GM23338 (cell line): ENCODE measurements around the gene VPS16. TPM values are rescaled to one million over a fixed set of nuclear protein-coding genes. Genes with fewer than 3 reads are reported as not detected.

Experiments
- ATAC-seq: fragments of 200-7000 bp; cut with Tn5 transposase; 3 replicates; pipeline ENCODE4 v1.9.1; 2020
- DNase-seq: peaks from one replicate; pipeline ENCODE4 v3.0.0-alpha.2; 2015; ENCODE audit warnings: low spot score
- H2AFZ ChIP-seq: fragments of 200-600 bp; sonication (generic); 2 replicates; pipeline ENCODE4 v1.8.0; 2016; ENCODE audit warnings: antibody characterized with exemption, mild to moderate bottlenecking, moderate library complexity
- H3F3A ChIP-seq: fragments of 200-600 bp; sonication (generic); replicated peaks from 2 replicates; pipeline ENCODE4 v1.8.0; 2017; ENCODE audit warnings: antibody characterized with exemption, mixed run types, low read depth
- H3K27ac ChIP-seq: fragments of 200-600 bp; sonication (generic); 2 replicates; pipeline ENCODE4 v1.6.1; 2016; ENCODE audit warnings: low read depth
- H3K27me3 ChIP-seq: fragments of 200-600 bp; sonication (generic); 2 replicates; pipeline ENCODE4 v1.8.0; 2016; ENCODE audit warnings: mild to moderate bottlenecking, mixed run types, moderate library complexity; ENCODE audit not compliant: insufficient read depth
- H3K36me3 ChIP-seq: fragments of 200-600 bp; sonication (generic); 2 replicates; pipeline ENCODE4 v1.8.0; 2016; ENCODE audit warnings: mild to moderate bottlenecking; ENCODE audit not compliant: insufficient read depth
- H3K4me1 ChIP-seq: fragments of 200-600 bp; sonication (generic); 2 replicates; pipeline ENCODE4 v1.8.0; 2016; ENCODE audit warnings: mild to moderate bottlenecking, moderate library complexity; ENCODE audit not compliant: insufficient read depth
- H3K4me2 ChIP-seq: fragments of 200-600 bp; sonication (generic); 2 replicates; pipeline ENCODE4 v1.7.1; 2017; ENCODE audit warnings: mixed run types
- H3K4me3 ChIP-seq: fragments of 200-600 bp; sonication (generic); 2 replicates; pipeline ENCODE4 v1.6.1; 2016; ENCODE audit warnings: mixed run types
- H3K79me2 ChIP-seq: fragments of 200-600 bp; sonication (generic); replicated peaks from 2 replicates; pipeline ENCODE4 v1.8.0; 2017; ENCODE audit warnings: mild to moderate bottlenecking; ENCODE audit not compliant: insufficient read depth
- H3K9me2 ChIP-seq: fragments of 200-600 bp; sonication (generic); 2 replicates; pipeline ENCODE4 v1.8.0; 2017; ENCODE audit not compliant: insufficient read depth
- H4K20me1 ChIP-seq: fragments of 200-600 bp; sonication (generic); replicated peaks from 2 replicates; pipeline ENCODE4 v1.8.0; 2017; ENCODE audit warnings: mild to moderate bottlenecking; ENCODE audit not compliant: insufficient read depth
- H3K27ac Mint-ChIP-seq: 2 replicates; pipeline ENCODE4 v1.8.0; 2020; ENCODE audit warnings: inconsistent platforms, mild to moderate bottlenecking, moderate library complexity, mixed read lengths
- H3K27me3 Mint-ChIP-seq: 3 replicates; pipeline ENCODE4 v1.8.0; 2022; ENCODE audit warnings: low read depth, mild to moderate bottlenecking, moderate library complexity, mixed read lengths, inconsistent platforms; ENCODE audit not compliant: insufficient read depth, poor library complexity
- H3K36me3 Mint-ChIP-seq: 3 replicates; pipeline ENCODE4 v1.8.0; 2021; ENCODE audit warnings: low read depth, mild to moderate bottlenecking, inconsistent platforms, moderate library complexity, mixed read lengths
- H3K4me1 Mint-ChIP-seq: 3 replicates; pipeline ENCODE4 v1.8.0; 2020; ENCODE audit warnings: mild to moderate bottlenecking, inconsistent platforms, mixed read lengths
- H3K4me3 Mint-ChIP-seq: 3 replicates; pipeline ENCODE4 v1.8.0; 2021; ENCODE audit warnings: moderate library complexity, mild to moderate bottlenecking, inconsistent platforms, mixed read lengths
- H3K9me3 Mint-ChIP-seq: 3 replicates; pipeline ENCODE4 v1.8.0; 2020; ENCODE audit warnings: moderate library complexity, mild to moderate bottlenecking, inconsistent platforms, mixed read lengths
- CREB1 ChIP-seq: fragments of 250-450 bp; sonication (Bioruptor Pico); IDR thresholded peaks from 2 replicates; pipeline ENCODE4 v1.5.0; 2020; ENCODE audit warnings: low read depth, mild to moderate bottlenecking, moderate library complexity
- EZH2 ChIP-seq: fragments of 200-600 bp; sonication (generic); IDR thresholded peaks from one replicate; pipeline ENCODE4 v1.8.0; 2017; ENCODE audit warnings: antibody characterized with exemption, mild to moderate bottlenecking, low read depth; ENCODE audit not compliant: unreplicated experiment
- POLR2AphosphoS5 ChIP-seq: IDR thresholded peaks from 2 replicates; pipeline ENCODE4 v1.6.1; 2016; ENCODE audit warnings: antibody characterized with exemption, low read depth
- polyA plus RNA-seq: library from polyadenylated mRNA; unstranded; fragments of >200 nt; fragmentation: Nextera tagmentation; extraction: Ambion mirVana; gene quantifications from 2 replicates; pipeline ENCODE4 v1.2.1, GENCODE V29; 2016
- total RNA-seq: library from RNA; depleted of rRNA; stranded (reverse); fragments of >200 nt; shearing (Covaris generic); gene quantifications from 2 replicates; pipeline ENCODE4 v1.2.3, GENCODE V29; 2014
- TF ChIP-seq, protein P1 (sequence below), 2 experiments: fragments of 200-600 bp in 1 of 2; sonication (generic) in 1 of 2; conservative IDR thresholded peaks; 2 replicates each; pipeline versions ENCODE4 v1.5.1 to v1.6.1; 2016 to 2017; ENCODE audit warnings: antibody characterized with exemption in 2 of 2, low read depth in 2 of 2, mild to moderate bottlenecking in 2 of 2, moderate library complexity in 1 of 2
- TF ChIP-seq, protein P2 (sequence below): IDR thresholded peaks from 2 replicates; pipeline ENCODE4 v1.6.1; 2016; ENCODE audit warnings: antibody characterized with exemption

VPS16 gene
- total and polyA plus RNA-seq, 2 experiments from 2014 or later: 11.2 to 17.7 TPM

DNA sequence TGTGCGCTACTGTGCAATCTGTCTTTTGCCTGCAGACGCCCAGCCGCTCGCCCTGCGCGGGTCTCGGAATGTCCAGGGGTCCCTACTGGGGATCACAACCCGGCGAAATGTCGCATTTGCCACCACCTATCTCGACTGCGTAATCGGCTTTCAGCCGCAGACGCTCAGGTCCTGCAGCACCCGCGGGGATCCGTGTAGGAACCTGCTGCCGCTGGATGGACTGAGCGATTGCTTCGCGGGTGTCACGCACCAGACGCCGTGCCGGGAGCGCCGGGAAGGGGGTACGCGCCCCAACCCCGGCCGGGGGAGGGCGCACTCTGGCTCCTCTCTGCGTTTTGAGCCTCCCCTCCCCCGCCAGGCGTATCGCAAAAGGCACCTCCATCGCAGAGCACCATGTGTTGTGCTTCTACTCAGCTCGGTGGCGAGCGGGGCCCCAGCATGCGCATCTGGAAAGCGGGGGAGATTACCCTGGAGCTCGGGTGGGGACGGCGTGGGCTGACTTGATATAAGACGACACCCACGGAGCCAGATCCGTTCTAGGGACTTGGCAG lies 32.0 kb downstream of the VPS16 start:
- ATAC-seq: peak; percentile 58
- 0 out of 2 replicates have a peak, but pooled peaks cover 5% of the 10 kb centered on the region for H3F3A ChIP-seq
- Mint-ChIP-seq H3K36me3 (peaks cover 7% of the 10 kb centered on the region), H3K4me1 (peaks cover 31% of the 10 kb centered on the region), H3K9me3 (no peaks in the 10 kb centered on the region), H3K27me3 (peaks cover 31% of the 10 kb centered on the region), H3K27ac (peak overlapping the region; percentile 82), H3K4me3 (peak overlapping the region; percentile 91)
- H3K36me3 ChIP-seq: no peaks in the 10 kb centered on the region
- H3K4me2 ChIP-seq: peak overlapping the region; percentile 99
- H3K9me2 ChIP-seq: no peaks in the 10 kb centered on the region
- peak; percentile 88 for DNase-seq
- H3K79me2 ChIP-seq: peaks cover 37% of the 10 kb centered on the region
- TF ChIP-seq, protein P1, sequence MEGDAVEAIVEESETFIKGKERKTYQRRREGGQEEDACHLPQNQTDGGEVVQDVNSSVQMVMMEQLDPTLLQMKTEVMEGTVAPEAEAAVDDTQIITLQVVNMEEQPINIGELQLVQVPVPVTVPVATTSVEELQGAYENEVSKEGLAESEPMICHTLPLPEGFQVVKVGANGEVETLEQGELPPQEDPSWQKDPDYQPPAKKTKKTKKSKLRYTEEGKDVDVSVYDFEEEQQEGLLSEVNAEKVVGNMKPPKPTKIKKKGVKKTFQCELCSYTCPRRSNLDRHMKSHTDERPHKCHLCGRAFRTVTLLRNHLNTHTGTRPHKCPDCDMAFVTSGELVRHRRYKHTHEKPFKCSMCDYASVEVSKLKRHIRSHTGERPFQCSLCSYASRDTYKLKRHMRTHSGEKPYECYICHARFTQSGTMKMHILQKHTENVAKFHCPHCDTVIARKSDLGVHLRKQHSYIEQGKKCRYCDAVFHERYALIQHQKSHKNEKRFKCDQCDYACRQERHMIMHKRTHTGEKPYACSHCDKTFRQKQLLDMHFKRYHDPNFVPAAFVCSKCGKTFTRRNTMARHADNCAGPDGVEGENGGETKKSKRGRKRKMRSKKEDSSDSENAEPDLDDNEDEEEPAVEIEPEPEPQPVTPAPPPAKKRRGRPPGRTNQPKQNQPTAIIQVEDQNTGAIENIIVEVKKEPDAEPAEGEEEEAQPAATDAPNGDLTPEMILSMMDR (conservative IDR thresholded peaks at IDR 0.05; ENCODE audit: low read depth in 2 of 2): peak; percentile 41 to 67; a peak in 3 of 4 replicates
- peak; percentile 57 for TF ChIP-seq EZH2
- TF ChIP-seq, protein P2, sequence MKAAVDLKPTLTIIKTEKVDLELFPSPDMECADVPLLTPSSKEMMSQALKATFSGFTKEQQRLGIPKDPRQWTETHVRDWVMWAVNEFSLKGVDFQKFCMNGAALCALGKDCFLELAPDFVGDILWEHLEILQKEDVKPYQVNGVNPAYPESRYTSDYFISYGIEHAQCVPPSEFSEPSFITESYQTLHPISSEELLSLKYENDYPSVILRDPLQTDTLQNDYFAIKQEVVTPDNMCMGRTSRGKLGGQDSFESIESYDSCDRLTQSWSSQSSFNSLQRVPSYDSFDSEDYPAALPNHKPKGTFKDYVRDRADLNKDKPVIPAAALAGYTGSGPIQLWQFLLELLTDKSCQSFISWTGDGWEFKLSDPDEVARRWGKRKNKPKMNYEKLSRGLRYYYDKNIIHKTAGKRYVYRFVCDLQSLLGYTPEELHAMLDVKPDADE: no peak
- 0 out of 2 replicates have a peak overlapping the region, but pooled peaks have one; percentile 59 for H3K27ac ChIP-seq
- peaks cover 5% of the 10 kb centered on the region for H3K4me1 ChIP-seq
- peaks cover 28% of the 10 kb centered on the region for H3K27me3 ChIP-seq
- H4K20me1 ChIP-seq: peaks cover 17% of the 10 kb centered on the region
- peak overlapping the region; percentile 91 for H3K4me3 ChIP-seq
- peak overlapping the region; percentile 100 for H2AFZ ChIP-seq

DNA sequence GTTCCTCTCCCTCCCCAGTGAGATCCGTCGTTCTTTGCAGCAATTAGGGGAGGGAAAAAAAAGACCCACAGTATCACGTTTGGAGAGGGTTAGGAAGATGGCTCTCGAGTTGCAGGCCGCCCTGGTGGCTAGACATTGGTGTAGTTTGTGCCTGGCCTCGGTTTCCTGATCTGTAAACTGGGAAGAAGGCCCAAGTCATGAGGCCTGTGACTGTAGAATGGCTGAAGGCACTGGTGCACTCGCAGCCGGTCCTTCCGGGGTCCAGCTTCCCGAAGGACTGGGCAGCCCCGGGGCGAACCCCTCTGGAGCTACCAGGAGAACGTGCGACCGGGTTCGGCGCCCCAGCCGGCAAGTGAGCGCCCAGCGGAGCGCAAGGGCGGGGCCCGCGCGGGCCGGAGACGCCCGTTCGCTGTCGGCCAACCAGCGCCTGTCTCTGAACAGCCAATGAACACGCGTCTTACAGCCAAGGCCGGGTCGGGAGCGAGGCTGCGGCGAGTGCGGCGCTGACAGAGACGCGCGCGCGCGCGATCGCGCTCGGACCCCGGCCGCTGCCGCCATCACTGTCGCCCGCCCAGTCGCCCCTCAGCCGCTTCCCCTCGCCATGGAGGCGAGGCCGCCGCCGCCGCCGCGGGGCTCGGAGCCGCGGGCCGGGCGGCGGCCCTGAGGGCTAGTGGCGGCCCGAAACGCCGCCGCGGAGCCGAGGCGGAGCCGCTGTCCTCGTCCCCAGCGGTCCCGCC lies 32.6 kb downstream of the VPS16 start, which contains the start of gene PTPRA:
TSS of gene PTPRA (plus strand) at position 472 of the 737 bp plus-strand sequence. CDS start 90,797 bp downstream, outside the sequence.
- H3K36me3 ChIP-seq: no peaks in the 10 kb centered on the region
- ATAC-seq (peak; percentile 83), DNase-seq (peak; percentile 95)
- H2AFZ ChIP-seq: peak within 1 kb of the TSS; percentile 100
- H3K9me2 ChIP-seq: no peaks in the 10 kb centered on the region
- Mint-ChIP-seq H3K27me3 (peaks cover 30% of the 10 kb centered on the region), H3K4me3 (peak within 1 kb of the TSS; percentile 91), H3K4me1 (peaks cover 31% of the 10 kb centered on the region), H3K36me3 (peaks cover 7% of the 10 kb centered on the region), H3K9me3 (no peaks in the 10 kb centered on the region), H3K27ac (peak within 1 kb of the TSS; percentile 83)
- H3F3A ChIP-seq: 0 out of 2 replicates have a peak, but pooled peaks cover 5% of the 10 kb centered on the region
- peaks cover 28% of the 10 kb centered on the region for H3K27me3 ChIP-seq
- H4K20me1 ChIP-seq: peaks cover 17% of the 10 kb centered on the region
- H3K4me2 ChIP-seq: peak within 1 kb of the TSS; percentile 99
- TF ChIP-seq, protein P2: no peak; the same call in 1 of the 2 replicates
- TF ChIP-seq CREB1: peak; percentile 26; the same call in 1 of the 2 replicates
- peak; percentile 95 for TF ChIP-seq POLR2AphosphoS5
- peaks cover 43% of the 10 kb centered on the region for H3K79me2 ChIP-seq
- H3K4me3 ChIP-seq: peak within 1 kb of the TSS; percentile 91
- H3K4me1 ChIP-seq: peaks cover 5% of the 10 kb centered on the region
- H3K27ac ChIP-seq: peak within 1 kb of the TSS; percentile 72; the same call in 1 of the 2 replicates
